Mesendoderm (in vitro differentiated cells): ENCODE results near the gene CDCP1.

ENCODE experiments used
- DNase-seq: peaks from one replicate; pipeline ENCODE4 v3.0.0; 2013
- H2AK5ac ChIP-seq: 2 replicates; pipeline ENCODE4 v1.6.1; 2013; ENCODE audit warnings: low read length, inconsistent platforms
- H2BK120ac ChIP-seq: 2 replicates; pipeline ENCODE4 v1.6.1; 2013; ENCODE audit warnings: low read depth, mild to moderate bottlenecking, low read length, moderate library complexity, mixed read lengths
- H2BK15ac ChIP-seq: replicated peaks from 2 replicates; pipeline ENCODE4 v1.6.1; 2013; ENCODE audit warnings: low read depth, mild to moderate bottlenecking, moderate library complexity
- H2BK5ac ChIP-seq: 2 replicates; pipeline ENCODE4 v1.6.1; 2013; ENCODE audit warnings: low read length, inconsistent platforms
- H3K18ac ChIP-seq: 2 replicates; pipeline ENCODE4 v1.6.1; 2013; ENCODE audit warnings: mild to moderate bottlenecking, low read length, mixed read lengths
- H3K23ac ChIP-seq: one replicate; pipeline ENCODE4 v1.6.1; 2013; ENCODE audit warnings: low read length
- H3K27ac ChIP-seq: 2 replicates; pipeline ENCODE4 v1.5.1; 2013; ENCODE audit warnings: low read depth, mild to moderate bottlenecking, inconsistent platforms, low read length, moderate library complexity
- H3K27me3 ChIP-seq: 2 replicates; pipeline ENCODE4 v1.6.1; 2013; ENCODE audit warnings: low read length, control low read depth, mild to moderate bottlenecking, inconsistent platforms; ENCODE audit not compliant: insufficient read depth, poor library complexity
- H3K36me3 ChIP-seq: 2 replicates; pipeline ENCODE4 v1.6.1; 2013; ENCODE audit warnings: low read length, inconsistent platforms; ENCODE audit not compliant: control insufficient read depth, insufficient read depth
- H3K4ac ChIP-seq: one replicate; pipeline ENCODE4 v1.6.1; 2013; ENCODE audit warnings: low read depth, mild to moderate bottlenecking, low read length, moderate library complexity
- H3K4me1 ChIP-seq: 2 replicates; pipeline ENCODE4 v1.6.1; 2013; ENCODE audit warnings: low read depth, low read length, inconsistent platforms; ENCODE audit not compliant: control insufficient read depth
- H3K4me2 ChIP-seq: 2 replicates; pipeline ENCODE4 v1.6.1; 2013; ENCODE audit warnings: low read length
- H3K4me3 ChIP-seq: 2 replicates; pipeline ENCODE4 v1.5.1; 2013; ENCODE audit warnings: mild to moderate bottlenecking, low read length
- H3K56ac ChIP-seq: one replicate; pipeline ENCODE4 v1.6.1; 2013; ENCODE audit warnings: low read length
- H3K79me1 ChIP-seq: 2 replicates; pipeline ENCODE4 v1.6.1; 2013; ENCODE audit warnings: low read length, inconsistent platforms
- H3K79me2 ChIP-seq: 2 replicates; pipeline ENCODE4 v1.6.1; 2013; ENCODE audit warnings: mild to moderate bottlenecking, low read length; ENCODE audit not compliant: control insufficient read depth, insufficient read depth
- H3K9ac ChIP-seq: 2 replicates; pipeline ENCODE4 v1.6.1; 2013; ENCODE audit warnings: low read length, inconsistent platforms
- H4K5ac ChIP-seq: one replicate; pipeline ENCODE4 v1.6.1; 2013; ENCODE audit warnings: low read length
- H4K8ac ChIP-seq: one replicate; pipeline ENCODE4 v1.6.1; 2013; ENCODE audit warnings: low read depth, mild to moderate bottlenecking, control low read depth, low read length, moderate library complexity
- WGBS: extraction: QIAGEN DNeasy Blood & Tissue Kit; methylation state at CpG from one replicate; pipeline ENCODE4 v1.1.7; 2013; ENCODE audit warnings: low lambda C conversion rate, missing lambda C conversion rate; ENCODE audit not compliant: insufficient coverage; ENCODE audit errors: extremely low coverage; 5-methylcytosine and 5-hydroxymethylcytosine counted together

Gene CDCP1

DNA sequence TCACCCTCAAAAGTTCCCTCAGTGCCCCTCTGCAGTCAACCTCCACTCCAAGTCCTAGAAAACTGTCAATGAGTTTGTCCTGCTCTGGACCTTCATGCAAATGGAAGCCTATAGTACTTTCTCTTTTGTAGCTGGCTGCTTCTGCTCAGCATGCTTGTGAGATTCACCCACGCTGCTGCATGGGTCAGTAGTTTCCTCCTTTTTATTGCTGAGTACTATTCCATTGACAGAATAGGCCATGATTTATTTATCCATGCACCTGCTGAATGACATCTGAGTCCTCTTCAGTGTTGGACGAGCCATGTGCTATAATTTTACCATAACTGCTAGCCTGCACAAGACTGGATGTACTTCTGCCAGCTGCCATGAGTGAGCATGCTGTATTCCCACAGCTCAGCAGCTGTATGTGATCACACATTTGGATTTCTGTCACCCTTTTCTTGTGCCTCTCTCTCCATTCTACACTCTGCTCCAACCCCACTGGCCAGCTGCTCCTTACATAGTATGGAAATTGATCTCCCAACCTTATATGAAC lies 26.3 kb downstream of the CDCP1 start:
- DNase-seq = no peak

DNA sequence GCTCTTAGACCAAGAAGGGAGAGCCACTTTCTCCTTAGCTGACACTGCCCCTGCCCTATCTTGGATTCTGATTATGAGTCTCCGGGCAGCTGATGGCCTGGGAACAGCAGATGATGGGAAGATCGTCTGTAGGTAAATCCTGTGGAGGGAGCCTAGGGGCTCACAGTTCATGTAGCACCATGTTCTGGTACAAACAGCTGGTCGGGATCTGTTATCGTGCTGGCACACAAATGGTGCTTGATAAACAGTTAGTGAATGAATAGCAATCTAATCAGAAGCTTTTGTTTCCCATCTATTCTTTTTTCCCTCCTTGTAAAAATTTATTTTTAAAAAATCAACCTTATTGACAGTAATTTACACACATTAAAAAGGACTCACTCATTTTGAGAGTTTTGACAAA lies 26.8 kb downstream of the CDCP1 start:
- no peaks in the 10 kb centered on the region for H3K27me3 ChIP-seq
- no peak overlapping the region for H2BK120ac ChIP-seq
- H3K27ac ChIP-seq = no peak overlapping the region
- H3K79me2 ChIP-seq = no peaks in the 10 kb centered on the region
- H3K4me2 ChIP-seq = no peak overlapping the region
- H3K4me3 ChIP-seq = no peak overlapping the region
- no peak overlapping the region for H2BK5ac ChIP-seq
- no peaks in the 10 kb centered on the region for H3K79me1 ChIP-seq
- WGBS = no CpG with 5 or more reads among the region's 4 CpGs
- H2AK5ac ChIP-seq = no peak overlapping the region
- no peak for DNase-seq
- no peaks in the 10 kb centered on the region for H3K4me1 ChIP-seq
- no peak overlapping the region for H4K5ac ChIP-seq
- no peaks in the 10 kb centered on the region for H3K36me3 ChIP-seq
- no peak overlapping the region for H2BK15ac ChIP-seq
- no peak overlapping the region for H3K56ac ChIP-seq
- H4K8ac ChIP-seq = no peak overlapping the region
- no peak overlapping the region for H3K18ac ChIP-seq
- H3K23ac ChIP-seq = no peak overlapping the region
- no peak overlapping the region for H3K9ac ChIP-seq
- H3K4ac ChIP-seq = no peak overlapping the region

More for the DNA sequence above, 26.3 kb downstream of the CDCP1 start:
- Histone ChIP-seq H3K4me2 (no peak overlapping the region), H3K18ac (no peak overlapping the region), H3K79me2 (no peaks in the 10 kb centered on the region), H4K8ac (no peak overlapping the region), H2BK15ac (no peak overlapping the region), H3K56ac (no peak overlapping the region), H3K27me3 (no peaks in the 10 kb centered on the region), H3K4ac (no peak overlapping the region), H2BK120ac (no peak overlapping the region), H3K79me1 (no peaks in the 10 kb centered on the region), H3K23ac (no peak overlapping the region), H3K27ac (no peak overlapping the region), H2AK5ac (no peak overlapping the region), H3K36me3 (no peaks in the 10 kb centered on the region), H4K5ac (no peak overlapping the region), H2BK5ac (no peak overlapping the region), H3K4me3 (no peak overlapping the region), H3K4me1 (no peaks in the 10 kb centered on the region), H3K9ac (no peak overlapping the region)
- WGBS = no CpG with 5 or more reads among the region's 2 CpGs

DNA sequence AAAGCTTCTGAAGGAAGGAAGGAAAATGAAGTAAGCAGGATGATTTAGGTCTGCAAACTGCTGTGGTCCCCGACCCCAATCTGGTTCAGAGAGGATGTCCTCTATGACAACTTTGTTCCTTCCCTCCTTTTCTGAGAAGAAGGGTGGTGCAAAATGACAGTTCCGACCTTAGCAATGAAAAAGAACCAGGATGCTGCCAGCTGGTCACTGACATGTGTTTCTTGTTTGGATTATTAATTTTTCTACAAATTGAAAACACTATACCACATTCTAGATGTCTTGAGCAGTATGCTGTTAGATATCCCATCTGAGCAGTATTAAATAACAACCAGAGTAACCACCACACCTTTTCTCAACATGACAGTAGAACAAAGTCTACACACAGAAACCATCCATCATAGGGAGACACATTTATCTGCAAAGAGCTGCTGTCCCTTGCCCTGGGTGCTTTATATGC lies 27.5 kb downstream of the CDCP1 start:
- no CpG with 5 or more reads among the region's 2 CpGs for WGBS
- no peaks in the 10 kb centered on the region for H3K79me1 ChIP-seq

DNA sequence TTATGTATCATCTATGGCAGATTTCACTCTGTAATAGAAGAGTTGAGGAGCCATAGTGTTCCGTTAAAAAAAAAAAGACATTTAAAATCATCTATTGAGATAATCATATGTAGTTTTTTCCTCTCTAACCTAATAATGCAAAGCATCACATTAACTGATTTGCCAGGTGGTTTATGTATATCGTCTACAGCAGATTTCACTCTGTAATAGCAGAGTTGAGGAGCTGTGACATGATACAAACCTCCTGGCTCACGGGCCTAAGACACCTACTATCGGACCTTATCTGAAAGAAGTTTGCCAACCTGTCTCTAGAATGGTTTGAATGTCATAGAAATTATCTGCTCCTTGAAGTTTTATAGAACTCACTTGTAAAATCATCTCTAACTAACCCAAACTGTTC lies 29.8 kb downstream of the CDCP1 start:
- H3K4me1 ChIP-seq = no peaks in the 10 kb centered on the region
- H3K27ac ChIP-seq = no peak overlapping the region
- H3K27me3 ChIP-seq = no peaks in the 10 kb centered on the region
- no peak overlapping the region for H2BK5ac ChIP-seq
- no peak overlapping the region for H3K4me3 ChIP-seq
- no peak overlapping the region for H2BK120ac ChIP-seq
- H2BK15ac ChIP-seq = no peak overlapping the region
- H2AK5ac ChIP-seq = no peak overlapping the region
- H4K5ac ChIP-seq = no peak overlapping the region
- H3K4ac ChIP-seq = no peak overlapping the region
- no peak overlapping the region for H3K56ac ChIP-seq
- H3K9ac ChIP-seq = no peak overlapping the region
- WGBS = no CpG with 5 or more reads among the region's 4 CpGs
- H3K4me2 ChIP-seq = no peak overlapping the region
- H3K23ac ChIP-seq = no peak overlapping the region
- no peak overlapping the region for H4K8ac ChIP-seq
- no peaks in the 10 kb centered on the region for H3K79me1 ChIP-seq
- DNase-seq = no peak
- H3K18ac ChIP-seq = no peak overlapping the region
- no peaks in the 10 kb centered on the region for H3K79me2 ChIP-seq
- H3K36me3 ChIP-seq = no peaks in the 10 kb centered on the region

More for the DNA sequence above, 27.5 kb downstream of the CDCP1 start:
- no peak overlapping the region for H4K5ac ChIP-seq
- H3K4me3 ChIP-seq = no peak overlapping the region
- no peaks in the 10 kb centered on the region for H3K4me1 ChIP-seq
- no peaks in the 10 kb centered on the region for H3K79me2 ChIP-seq
- no peak overlapping the region for H3K4ac ChIP-seq
- H4K8ac ChIP-seq = no peak overlapping the region
- H3K36me3 ChIP-seq = no peaks in the 10 kb centered on the region
- no peak overlapping the region for H3K18ac ChIP-seq
- H2AK5ac ChIP-seq = no peak overlapping the region
- no peaks in the 10 kb centered on the region for H3K27me3 ChIP-seq
- H2BK5ac ChIP-seq = no peak overlapping the region
- no peak overlapping the region for H3K56ac ChIP-seq
- H3K9ac ChIP-seq = no peak overlapping the region
- no peak overlapping the region for H3K27ac ChIP-seq
- H3K23ac ChIP-seq = no peak overlapping the region
- H2BK15ac ChIP-seq = no peak overlapping the region
- no peak for DNase-seq
- H3K4me2 ChIP-seq = no peak overlapping the region
- H2BK120ac ChIP-seq = no peak overlapping the region

DNA sequence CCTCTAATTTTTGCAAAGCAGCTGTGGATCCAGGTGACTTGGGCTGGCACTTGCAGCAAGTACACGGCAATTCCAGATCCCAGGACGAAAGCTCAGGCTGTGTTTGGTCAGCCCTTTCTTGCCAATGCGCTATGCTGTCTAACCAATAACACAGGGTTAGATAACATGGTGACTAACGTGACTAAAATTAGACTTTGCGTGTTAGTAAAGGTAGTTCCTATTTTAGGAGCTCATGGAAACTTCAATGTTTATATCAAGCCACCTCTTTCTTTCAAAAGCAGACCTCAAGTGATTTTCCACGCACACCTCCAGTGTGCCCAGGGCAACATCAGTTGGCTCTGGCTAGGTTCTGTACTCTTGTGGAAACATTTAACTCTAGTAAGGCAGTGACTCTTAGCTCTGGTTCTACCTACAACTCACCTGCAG lies 32.5 kb downstream of the CDCP1 start:
- Histone ChIP-seq H4K5ac (no peak overlapping the region), H2BK5ac (no peak overlapping the region), H3K27me3 (no peaks in the 10 kb centered on the region), H3K4ac (no peak overlapping the region), H4K8ac (no peak overlapping the region), H2AK5ac (no peak overlapping the region), H3K56ac (no peak overlapping the region), H3K4me3 (no peak overlapping the region), H3K27ac (no peak overlapping the region), H3K4me2 (no peak overlapping the region), H3K23ac (no peak overlapping the region), H3K36me3 (no peaks in the 10 kb centered on the region), H2BK120ac (no peak overlapping the region), H3K79me1 (no peaks in the 10 kb centered on the region), H2BK15ac (no peak overlapping the region), H3K79me2 (no peaks in the 10 kb centered on the region), H3K4me1 (no peaks in the 10 kb centered on the region), H3K9ac (no peak overlapping the region), H3K18ac (no peak overlapping the region)
- WGBS = no CpG with 5 or more reads among the region's 6 CpGs
- DNase-seq = no peak

DNA sequence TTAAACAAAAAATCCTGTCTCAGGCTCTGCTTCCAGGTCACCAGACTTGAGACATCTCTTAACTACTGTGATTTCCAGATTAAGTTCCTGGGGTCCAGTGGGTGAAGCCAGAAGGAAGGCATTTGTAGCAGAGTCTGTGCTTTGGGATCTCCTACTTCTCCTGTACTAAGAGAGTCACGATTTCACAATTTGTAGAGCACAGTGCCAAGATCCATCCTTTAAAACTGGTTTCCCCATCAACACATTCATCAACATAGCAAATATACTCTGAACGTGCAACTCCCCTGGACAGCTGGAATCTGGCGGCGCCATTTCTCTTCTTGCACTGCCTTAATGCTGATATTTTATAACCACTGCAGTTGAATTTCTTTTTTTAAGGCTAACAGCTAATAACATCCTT lies 33.2 kb downstream of the CDCP1 start:
- Histone ChIP-seq H3K9ac (no peak overlapping the region), H3K4me3 (no peak overlapping the region), H3K4me2 (no peak overlapping the region), H3K4ac (no peak overlapping the region), H3K79me1 (no peaks in the 10 kb centered on the region), H3K18ac (no peak overlapping the region), H3K79me2 (no peaks in the 10 kb centered on the region), H2BK120ac (no peak overlapping the region), H2BK15ac (no peak overlapping the region), H3K27me3 (no peaks in the 10 kb centered on the region), H3K56ac (no peak overlapping the region), H3K4me1 (no peaks in the 10 kb centered on the region), H3K36me3 (no peaks in the 10 kb centered on the region), H2AK5ac (no peak overlapping the region), H3K27ac (no peak overlapping the region), H4K5ac (no peak overlapping the region), H2BK5ac (no peak overlapping the region), H3K23ac (no peak overlapping the region), H4K8ac (no peak overlapping the region)
- DNase-seq = no peak
- WGBS = no CpG with 5 or more reads among the region's 4 CpGs
